Measurements from ENCODE around the gene INSL3.

- TF ChIP-seq CTCF (IDR thresholded peaks at IDR 0.05; ENCODE audit: low read length), result 0 out of 2 replicates have a peak, but pooled peaks have one; percentile 19
- no peak for TF ChIP-seq EZH2phosphoT487 (IDR thresholded peaks at IDR 0.05; ENCODE audit: low read length)
- no peak for TF ChIP-seq EZH2 (optimal IDR thresholded peaks at IDR 0.05; ENCODE audit: low read depth, low read length)
Measured at GRCh38 chr19:17766543-17767131, 54.7 kb downstream of the INSL3 start.
